Left ventricle myocardium inferior (tissue), 1 donor: ENCODE results near the gene GDF11. TPM values are rescaled to one million over a fixed set of nuclear protein-coding genes. Genes with fewer than 3 reads are reported as not detected.

Experiments used
- DNase-seq: peaks from one replicate; pipeline ENCODE4 v3.0.0-alpha.2; 2020
- H3K27ac ChIP-seq: fragments of 200-600 bp; replicated peaks from 2 replicates; pipeline ENCODE4 v1.8.0; 2021
- H3K27me3 ChIP-seq: fragments of 200-600 bp; 2 replicates; pipeline ENCODE4 v1.8.0; 2021; ENCODE audit warnings: low read depth
- H3K36me3 ChIP-seq: fragments of 200-600 bp; 2 replicates; pipeline ENCODE4 v1.8.0; 2021
- H3K4me1 ChIP-seq: fragments of 200-600 bp; 2 replicates; pipeline ENCODE4 v1.8.0; 2021
- H3K4me3 ChIP-seq: fragments of 200-600 bp; 2 replicates; pipeline ENCODE4 v1.8.0; 2021; ENCODE audit warnings: mild to moderate bottlenecking, moderate library complexity
- H3K9me3 ChIP-seq: fragments of 200-600 bp; replicated peaks from 2 replicates; pipeline ENCODE4 v1.8.0; 2021
- intact Hi-C: fragments of 100-400 bp; cut with micrococcal nuclease; formaldehyde crosslinking; loops from one replicate; pipeline ENCODE4 v1.11.0; 2022
- total RNA-seq: library from RNA; stranded (reverse); fragmentation: NEBNext Ultra II Directional; extraction: Animal tissue kit (Norgen Biotek cat#: 25700); gene quantifications from one replicate; pipeline ENCODE4 v1.2.1, GENCODE V29; 2021
- TF ChIP-seq, protein P1 (sequence below): fragments of 200-600 bp; IDR thresholded peaks from 2 replicates; pipeline ENCODE4 v1.8.0; 2021; ENCODE audit warnings: antibody characterized with exemption, mild to moderate bottlenecking, borderline replicate concordance
- donor health status: DM: no; HTN: yes; CAD: no; lungs with severe emphysema.

The GDF11 gene
- total RNA-seq, 1 donor from 2014 or later = 15.6 TPM

DNA sequence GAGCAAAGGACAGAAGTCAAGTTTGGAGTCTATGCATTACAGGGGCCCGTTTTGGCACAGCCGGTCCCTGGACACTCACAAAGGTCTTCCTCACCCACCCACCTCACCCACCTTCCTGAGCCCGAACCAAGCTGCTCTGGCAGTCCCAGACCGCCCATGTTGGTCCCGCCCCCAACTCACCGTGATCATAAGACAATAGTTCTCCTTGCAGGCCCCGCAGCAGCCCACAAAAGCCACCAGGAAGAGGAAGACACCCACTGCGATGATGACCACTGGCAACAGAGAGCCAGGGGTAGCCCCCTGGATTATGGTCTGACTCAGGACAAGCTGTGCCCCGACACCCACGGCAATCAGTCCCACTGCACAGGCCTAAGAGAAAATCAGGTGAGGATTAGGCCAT is 16.0 kb upstream of the GDF11 start:
- peak overlapping the region; percentile 91 for H3K4me3 ChIP-seq
- peaks cover 74% of the 10 kb centered on the region for H3K4me1 ChIP-seq
- intact Hi-C loops = no loop called here
- DNase-seq = no peak
- TF ChIP-seq, protein P1, sequence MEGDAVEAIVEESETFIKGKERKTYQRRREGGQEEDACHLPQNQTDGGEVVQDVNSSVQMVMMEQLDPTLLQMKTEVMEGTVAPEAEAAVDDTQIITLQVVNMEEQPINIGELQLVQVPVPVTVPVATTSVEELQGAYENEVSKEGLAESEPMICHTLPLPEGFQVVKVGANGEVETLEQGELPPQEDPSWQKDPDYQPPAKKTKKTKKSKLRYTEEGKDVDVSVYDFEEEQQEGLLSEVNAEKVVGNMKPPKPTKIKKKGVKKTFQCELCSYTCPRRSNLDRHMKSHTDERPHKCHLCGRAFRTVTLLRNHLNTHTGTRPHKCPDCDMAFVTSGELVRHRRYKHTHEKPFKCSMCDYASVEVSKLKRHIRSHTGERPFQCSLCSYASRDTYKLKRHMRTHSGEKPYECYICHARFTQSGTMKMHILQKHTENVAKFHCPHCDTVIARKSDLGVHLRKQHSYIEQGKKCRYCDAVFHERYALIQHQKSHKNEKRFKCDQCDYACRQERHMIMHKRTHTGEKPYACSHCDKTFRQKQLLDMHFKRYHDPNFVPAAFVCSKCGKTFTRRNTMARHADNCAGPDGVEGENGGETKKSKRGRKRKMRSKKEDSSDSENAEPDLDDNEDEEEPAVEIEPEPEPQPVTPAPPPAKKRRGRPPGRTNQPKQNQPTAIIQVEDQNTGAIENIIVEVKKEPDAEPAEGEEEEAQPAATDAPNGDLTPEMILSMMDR = no peak
- no peaks in the 10 kb centered on the region for H3K9me3 ChIP-seq
- peak overlapping the region; percentile 98 for H3K27ac ChIP-seq
- H3K36me3 ChIP-seq = peaks cover 45% of the 10 kb centered on the region
- no peaks in the 10 kb centered on the region for H3K27me3 ChIP-seq

DNA sequence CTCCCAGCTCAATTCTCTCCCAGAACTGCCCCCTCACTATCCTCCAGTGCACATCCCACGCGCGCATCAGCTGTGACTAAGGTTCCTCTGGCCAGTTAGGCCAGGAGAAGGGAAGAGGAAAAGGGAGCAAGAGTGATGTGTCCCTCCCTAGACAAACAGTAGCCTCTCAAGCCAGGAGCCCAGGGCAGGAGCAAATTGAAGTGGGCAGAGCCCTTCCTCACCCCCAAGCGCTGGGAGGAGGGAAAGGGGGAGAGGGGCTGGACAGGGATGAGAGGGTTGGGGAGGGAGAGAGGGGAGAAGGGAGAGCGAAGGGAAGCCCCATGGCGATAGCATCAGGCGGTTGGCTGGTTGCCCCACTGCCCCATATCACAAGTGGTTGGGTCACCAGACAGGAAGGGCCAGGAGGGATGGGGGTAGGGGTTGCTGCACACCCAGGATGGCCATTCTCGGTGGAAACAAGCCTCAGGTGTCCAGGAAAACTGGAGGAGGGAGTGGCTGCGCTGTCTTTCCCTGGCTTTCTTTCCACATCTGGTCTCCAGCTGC is 15.2 kb upstream of the GDF11 start:
- peaks cover 40% of the 10 kb centered on the region for H3K36me3 ChIP-seq
- peak; percentile 63 for DNase-seq
- intact Hi-C loops = no loop called here
- TF ChIP-seq, protein P1 = no peak
- H3K27ac ChIP-seq = peak overlapping the region; percentile 98
- H3K4me3 ChIP-seq = peak overlapping the region; percentile 91
- no peaks in the 10 kb centered on the region for H3K9me3 ChIP-seq
- H3K4me1 ChIP-seq = peaks cover 74% of the 10 kb centered on the region
- no peaks in the 10 kb centered on the region for H3K27me3 ChIP-seq

DNA sequence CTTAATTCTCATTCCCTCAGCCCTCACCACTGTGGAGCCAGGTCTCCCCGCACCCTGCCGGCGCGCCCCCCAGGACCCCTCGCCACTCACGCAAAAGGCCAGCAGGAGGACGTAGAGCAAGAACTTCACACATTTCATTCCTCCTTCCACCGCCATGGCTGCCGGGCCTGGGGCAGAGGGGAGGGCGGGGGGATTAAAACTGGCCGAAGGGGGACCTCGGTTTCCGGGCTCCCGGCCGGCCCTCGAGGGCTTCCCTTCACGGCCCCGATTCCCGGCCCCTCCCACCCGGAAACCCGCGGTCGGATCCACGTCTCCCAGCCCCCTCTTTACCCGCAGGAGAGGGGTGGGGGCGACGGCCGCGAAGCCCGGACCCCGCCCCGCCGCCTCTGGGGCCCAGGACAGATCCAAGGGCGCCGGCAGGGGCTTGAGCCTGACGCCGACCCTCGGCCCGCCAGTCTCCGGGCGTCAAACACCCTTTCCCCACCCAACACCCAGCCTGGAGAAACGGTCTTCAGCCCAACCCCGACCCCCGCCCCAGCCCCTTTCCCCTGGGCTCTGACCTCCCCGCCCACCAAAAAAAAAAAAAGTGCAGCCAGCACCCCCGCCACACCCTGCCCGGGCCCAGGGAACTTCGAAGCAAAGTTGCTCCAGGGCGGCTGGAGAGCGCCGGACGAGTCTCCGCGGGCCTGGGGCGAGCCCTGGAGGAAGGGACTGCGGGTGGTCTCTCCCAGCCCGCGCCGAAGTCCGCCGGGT is 14.6 kb upstream of the GDF11 start:
- DNase-seq = peak; percentile 87
- peaks cover 36% of the 10 kb centered on the region for H3K36me3 ChIP-seq
- no peaks in the 10 kb centered on the region for H3K27me3 ChIP-seq
- H3K9me3 ChIP-seq = no peaks in the 10 kb centered on the region
- H3K27ac ChIP-seq = peak overlapping the region; percentile 98
- peaks cover 69% of the 10 kb centered on the region for H3K4me1 ChIP-seq
- intact Hi-C loops = no loop called here
- TF ChIP-seq, protein P1 = no peak
- peak overlapping the region; percentile 91 for H3K4me3 ChIP-seq

DNA sequence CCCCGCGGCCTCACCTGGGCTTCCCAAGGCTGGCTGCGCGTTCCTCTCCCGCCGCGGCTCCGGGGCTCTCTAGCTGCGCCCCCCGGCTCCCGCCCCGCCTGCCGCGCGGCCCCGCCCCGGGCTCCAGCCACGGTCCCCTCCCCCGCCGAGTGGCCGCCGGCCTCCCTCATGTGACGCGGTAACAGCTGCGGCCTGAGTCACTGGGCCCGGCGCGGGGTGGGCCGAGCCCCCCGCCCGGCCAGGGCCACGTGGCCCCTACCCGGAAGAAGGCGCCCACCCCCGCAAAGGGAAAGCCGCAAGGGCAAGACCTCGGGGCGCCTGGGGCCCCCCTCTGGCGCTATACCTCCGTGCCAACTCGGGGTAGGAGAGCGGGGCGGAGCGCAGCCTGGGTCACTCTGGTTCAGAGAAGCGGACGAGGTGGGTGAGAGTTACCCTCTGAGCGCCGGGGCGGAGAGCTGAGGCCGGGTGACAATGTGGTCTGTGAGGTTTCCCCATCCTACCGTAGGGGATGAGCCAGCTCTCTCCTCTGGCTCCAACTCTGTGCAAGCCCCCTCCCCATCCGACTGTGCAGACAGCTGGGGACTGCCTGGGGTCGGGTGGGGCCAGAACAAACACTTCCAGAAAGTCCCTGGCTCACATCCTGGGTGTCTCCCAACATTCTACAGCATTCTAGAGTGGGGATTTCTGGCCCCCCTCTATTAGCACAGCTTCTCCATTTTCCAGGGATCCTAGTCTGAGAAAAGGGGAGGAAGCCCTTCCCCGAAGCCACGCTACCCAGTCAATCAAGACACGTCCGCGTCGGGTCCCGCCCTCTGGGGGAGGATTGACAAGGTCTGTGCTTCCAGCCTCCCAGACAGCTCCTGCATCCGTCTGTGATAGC is 13.7 kb upstream of the GDF11 start, which contains the start of gene CD63:
CD63 (minus strand) TSS at position 71 of the 880 bp plus-strand sequence. CDS start 668 bp downstream, outside the sequence.
- H3K4me3 ChIP-seq = peak within 1 kb of the TSS; percentile 91
- H3K36me3 ChIP-seq = peaks cover 33% of the 10 kb centered on the region
- H3K27me3 ChIP-seq = no peaks in the 10 kb centered on the region
- peaks cover 61% of the 10 kb centered on the region for H3K4me1 ChIP-seq
- no peaks in the 10 kb centered on the region for H3K9me3 ChIP-seq
- H3K27ac ChIP-seq = peak within 1 kb of the TSS; percentile 98
- TF ChIP-seq, protein P1 = no peak
- DNase-seq = peak; percentile 93
- intact Hi-C loops = no loop called here
